ENCODE measurements around the gene ABCC6. TPM values are rescaled to one million over a fixed set of nuclear protein-coding genes. Genes with fewer than 3 reads are reported as not detected.

Gene ABCC6
- total RNA-seq, 1 donor from 2014 or later, result not detected

DNA sequence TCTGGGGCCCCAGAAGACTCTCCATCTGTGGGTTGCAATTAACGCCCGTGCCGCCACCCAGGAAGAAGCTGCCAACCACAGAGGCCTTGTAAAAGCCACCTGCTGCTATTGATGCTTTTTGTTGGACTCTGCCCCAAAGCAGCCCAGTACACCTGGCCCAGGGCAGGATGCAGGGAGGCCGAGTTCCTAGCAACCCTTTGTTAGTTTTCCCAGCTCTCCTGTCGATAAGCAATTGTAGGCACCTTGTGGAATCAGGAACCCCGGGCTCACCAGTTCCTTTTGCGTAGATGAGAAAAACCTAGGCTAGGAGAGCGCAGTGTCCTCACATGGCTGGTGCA is 103.3 kb downstream of the ABCC6 start:
- Histone ChIP-seq H3K36me3 (ENCODE audit: control insufficient read depth, insufficient read depth, low read length) (peaks cover 24% of the 10 kb centered on the region), H3K4me3 (ENCODE audit: low read depth, low read length) (no peak overlapping the region), H3K27me3 (ENCODE audit: control insufficient read depth, insufficient read depth, low read length) (no peaks in the 10 kb centered on the region)
- FAIRE-seq (no peak), DNase-seq (ENCODE audit: low read depth) (no peak)
- TF ChIP-seq, protein P1, sequence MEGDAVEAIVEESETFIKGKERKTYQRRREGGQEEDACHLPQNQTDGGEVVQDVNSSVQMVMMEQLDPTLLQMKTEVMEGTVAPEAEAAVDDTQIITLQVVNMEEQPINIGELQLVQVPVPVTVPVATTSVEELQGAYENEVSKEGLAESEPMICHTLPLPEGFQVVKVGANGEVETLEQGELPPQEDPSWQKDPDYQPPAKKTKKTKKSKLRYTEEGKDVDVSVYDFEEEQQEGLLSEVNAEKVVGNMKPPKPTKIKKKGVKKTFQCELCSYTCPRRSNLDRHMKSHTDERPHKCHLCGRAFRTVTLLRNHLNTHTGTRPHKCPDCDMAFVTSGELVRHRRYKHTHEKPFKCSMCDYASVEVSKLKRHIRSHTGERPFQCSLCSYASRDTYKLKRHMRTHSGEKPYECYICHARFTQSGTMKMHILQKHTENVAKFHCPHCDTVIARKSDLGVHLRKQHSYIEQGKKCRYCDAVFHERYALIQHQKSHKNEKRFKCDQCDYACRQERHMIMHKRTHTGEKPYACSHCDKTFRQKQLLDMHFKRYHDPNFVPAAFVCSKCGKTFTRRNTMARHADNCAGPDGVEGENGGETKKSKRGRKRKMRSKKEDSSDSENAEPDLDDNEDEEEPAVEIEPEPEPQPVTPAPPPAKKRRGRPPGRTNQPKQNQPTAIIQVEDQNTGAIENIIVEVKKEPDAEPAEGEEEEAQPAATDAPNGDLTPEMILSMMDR (IDR thresholded peaks at IDR 0.05; ENCODE audit: insufficient read depth, low read length, severe bottlenecking), result no peak

DNA sequence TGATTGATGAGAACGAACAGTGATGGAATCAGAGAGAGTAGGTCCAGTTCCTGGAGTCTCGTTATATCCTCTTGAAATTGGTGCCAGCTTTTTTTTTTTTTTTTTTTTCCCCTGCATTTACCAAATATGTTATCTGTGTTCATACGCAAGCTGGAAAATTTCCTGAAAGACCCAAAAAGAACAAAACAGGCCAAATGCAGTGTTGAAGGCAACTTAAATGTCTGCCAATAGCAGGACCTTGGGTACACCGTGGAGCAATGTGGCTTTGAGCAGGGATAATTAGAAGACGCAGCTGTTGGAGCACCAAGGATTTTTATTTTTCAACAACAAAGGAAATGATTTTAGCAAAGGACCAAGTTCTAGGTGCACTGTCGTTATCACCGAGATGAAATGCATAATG is 105.0 kb downstream of the ABCC6 start:
- DNase-seq (ENCODE audit: low read depth) (no peak), FAIRE-seq (no peak)
- Histone ChIP-seq H3K36me3 (ENCODE audit: control insufficient read depth, insufficient read depth, low read length) (peaks cover 23% of the 10 kb centered on the region), H3K27me3 (ENCODE audit: control insufficient read depth, insufficient read depth, low read length) (no peaks in the 10 kb centered on the region), H3K4me3 (ENCODE audit: low read depth, low read length) (no peak overlapping the region)
- TF ChIP-seq, protein P1 (IDR thresholded peaks at IDR 0.05; ENCODE audit: insufficient read depth, low read length, severe bottlenecking), result no peak

DNA sequence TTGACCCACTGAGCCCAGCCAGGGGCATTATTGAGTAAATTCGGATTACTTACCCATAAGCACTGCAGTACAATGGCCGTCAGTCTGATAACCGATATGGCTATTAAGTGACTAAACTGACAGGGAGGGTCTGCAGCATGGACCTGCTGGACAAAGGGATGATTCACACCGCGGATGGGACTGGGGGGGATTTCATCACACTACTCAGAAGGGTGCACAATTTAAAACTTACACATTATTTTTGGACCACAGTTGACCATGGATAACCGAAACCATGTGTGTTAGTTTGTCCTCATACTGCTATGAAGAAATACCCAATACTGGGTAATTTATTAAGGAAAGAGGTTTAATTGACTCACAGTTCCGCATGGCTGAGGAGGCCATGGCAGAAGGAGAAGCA is 106.5 kb downstream of the ABCC6 start:
- H3K4me3 ChIP-seq (ENCODE audit: low read depth, low read length), result no peak overlapping the region
- TF ChIP-seq, protein P1 (IDR thresholded peaks at IDR 0.05; ENCODE audit: insufficient read depth, low read length, severe bottlenecking), result no peak
- FAIRE-seq, result no peak
- DNase-seq (ENCODE audit: low read depth), result no peak
- H3K36me3 ChIP-seq (ENCODE audit: control insufficient read depth, insufficient read depth, low read length), result peaks cover 28% of the 10 kb centered on the region
- H3K27me3 ChIP-seq (ENCODE audit: control insufficient read depth, insufficient read depth, low read length), result no peaks in the 10 kb centered on the region

DNA sequence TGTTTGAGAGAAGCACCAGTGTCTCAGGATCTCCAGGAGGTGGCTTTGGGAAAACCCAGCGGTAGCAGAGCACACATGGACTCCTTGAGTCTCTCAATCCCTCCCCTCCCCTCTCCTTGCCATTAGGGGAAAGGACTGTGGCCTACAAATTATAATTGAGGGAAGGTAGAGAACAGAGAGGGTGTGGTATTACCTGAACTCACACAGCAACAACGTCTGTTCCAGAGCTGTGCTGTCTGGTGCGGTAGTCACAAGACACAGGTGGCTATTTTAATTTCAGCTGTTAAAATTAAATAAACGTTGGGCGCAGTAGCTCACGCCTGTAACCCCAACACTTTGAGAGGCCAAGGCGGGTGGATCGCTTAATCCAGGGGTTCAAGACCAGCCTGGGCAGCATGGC is 110.2 kb downstream of the ABCC6 start:
- Histone ChIP-seq H3K36me3 (ENCODE audit: control insufficient read depth, insufficient read depth, low read length) (peaks cover 29% of the 10 kb centered on the region), H3K27me3 (ENCODE audit: control insufficient read depth, insufficient read depth, low read length) (no peaks in the 10 kb centered on the region), H3K4me3 (ENCODE audit: low read depth, low read length) (no peak overlapping the region)
- TF ChIP-seq, protein P1 (IDR thresholded peaks at IDR 0.05; ENCODE audit: insufficient read depth, low read length, severe bottlenecking), result no peak
- DNase-seq (ENCODE audit: low read depth) (no peak), FAIRE-seq (no peak)

DNA sequence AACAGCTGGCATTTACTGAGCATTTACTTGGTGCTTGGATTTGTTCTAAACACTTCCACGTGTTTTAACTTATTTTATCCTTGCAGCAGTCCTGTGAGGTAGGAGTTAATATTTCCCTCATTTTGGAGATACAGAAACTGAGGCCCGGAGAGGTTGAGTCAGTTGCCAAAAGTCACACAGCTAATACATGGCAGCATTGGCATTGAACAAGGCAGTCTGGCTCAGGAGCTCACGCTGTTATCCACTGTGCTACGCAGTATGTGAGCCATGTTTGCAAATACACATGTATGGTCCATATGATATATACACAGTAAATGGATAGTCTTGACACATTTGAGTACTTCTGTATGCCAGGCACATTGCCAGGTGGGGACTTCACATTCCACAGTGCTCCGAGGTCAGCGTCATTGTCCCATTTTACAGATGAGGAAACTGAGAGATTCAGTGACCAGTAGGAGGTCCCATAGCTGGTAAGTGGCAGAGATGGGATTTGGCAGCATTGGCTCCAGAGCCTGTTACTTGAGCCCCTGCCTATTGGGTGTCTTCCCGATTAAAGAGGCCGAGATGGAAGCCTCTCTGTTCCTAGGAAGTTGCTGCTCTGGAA is 110.7 kb downstream of the ABCC6 start:
- Histone ChIP-seq H3K4me3 (ENCODE audit: low read depth, low read length) (no peak overlapping the region), H3K27me3 (ENCODE audit: control insufficient read depth, insufficient read depth, low read length) (no peaks in the 10 kb centered on the region), H3K36me3 (ENCODE audit: control insufficient read depth, insufficient read depth, low read length) (peaks cover 27% of the 10 kb centered on the region)
- no peak for FAIRE-seq
- TF ChIP-seq, protein P1 (IDR thresholded peaks at IDR 0.05; ENCODE audit: insufficient read depth, low read length, severe bottlenecking), result no peak
- DNase-seq (ENCODE audit: low read depth), result no peak

DNA sequence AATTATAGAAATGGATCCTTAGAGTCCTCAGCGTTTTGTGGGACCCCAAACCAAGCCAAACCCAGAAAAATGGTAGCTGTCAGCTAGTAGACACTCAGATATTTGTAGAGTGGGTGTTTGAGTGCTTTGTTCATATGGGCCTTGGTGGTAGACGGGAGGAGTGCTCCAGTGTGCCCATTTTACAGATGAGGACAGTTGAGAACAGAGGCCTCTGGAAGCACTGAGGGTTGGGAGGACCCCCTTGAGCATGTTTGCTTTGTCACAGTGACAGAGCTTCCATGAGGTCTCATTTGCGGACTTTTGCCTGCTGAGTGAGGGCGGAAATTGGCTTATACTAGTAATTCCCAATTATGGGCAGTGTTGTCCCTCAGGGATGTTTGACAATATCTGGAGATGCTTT is 111.7 kb downstream of the ABCC6 start:
- no peak for FAIRE-seq
- TF ChIP-seq, protein P1 (IDR thresholded peaks at IDR 0.05; ENCODE audit: insufficient read depth, low read length, severe bottlenecking), result no peak
- no peak for DNase-seq (ENCODE audit: low read depth)
- H3K27me3 ChIP-seq (ENCODE audit: control insufficient read depth, insufficient read depth, low read length), result no peaks in the 10 kb centered on the region
- H3K4me3 ChIP-seq (ENCODE audit: low read depth, low read length), result no peak overlapping the region
- H3K36me3 ChIP-seq (ENCODE audit: control insufficient read depth, insufficient read depth, low read length), result peaks cover 27% of the 10 kb centered on the region
